Measurements from ENCODE around the gene DLG5.

DLG5 gene

DNA sequence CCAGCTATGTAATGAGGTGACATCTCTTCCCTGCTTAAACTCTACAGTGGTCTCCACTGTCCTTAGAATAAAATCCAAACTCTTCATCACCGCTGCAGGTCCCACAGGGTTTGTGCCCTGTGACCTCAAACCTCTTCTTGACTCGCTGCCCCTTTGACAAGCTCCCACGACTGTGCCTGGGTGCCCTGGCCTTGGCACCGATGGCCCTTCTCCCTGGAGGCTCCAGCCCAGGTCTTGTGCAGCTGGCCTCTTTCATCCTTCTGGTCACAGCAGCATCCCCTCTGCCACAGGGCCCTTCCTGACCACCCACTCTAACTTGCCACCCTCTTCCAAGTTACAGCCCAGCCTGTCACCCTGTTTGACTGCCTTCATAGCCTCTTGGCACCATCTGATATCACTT is 108.2 kb downstream of the DLG5 start:
- no peak for DNase-seq (ENCODE audit: low spot score)

DNA sequence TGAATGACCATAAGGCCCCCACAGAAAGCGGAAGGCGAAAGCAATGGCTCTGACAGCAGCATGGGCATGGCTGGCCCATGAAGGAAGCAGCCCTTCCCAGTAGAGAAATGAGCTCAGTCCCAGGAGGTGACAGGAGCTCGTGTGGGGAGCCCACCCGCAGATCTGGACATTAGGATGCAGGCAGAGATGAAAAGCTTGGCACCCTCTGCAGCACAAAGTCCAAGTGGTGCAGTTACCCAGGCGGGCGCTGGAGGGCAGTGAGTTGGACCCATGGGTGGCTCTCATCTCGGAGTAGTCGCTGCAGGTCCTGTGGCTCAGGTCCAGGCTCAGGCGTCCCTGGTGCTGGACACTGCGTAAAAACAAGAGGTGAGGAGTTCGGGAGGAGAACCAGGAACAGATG is 109.0 kb downstream of the DLG5 start:
- DNase-seq (ENCODE audit: low spot score): no peak

DNA sequence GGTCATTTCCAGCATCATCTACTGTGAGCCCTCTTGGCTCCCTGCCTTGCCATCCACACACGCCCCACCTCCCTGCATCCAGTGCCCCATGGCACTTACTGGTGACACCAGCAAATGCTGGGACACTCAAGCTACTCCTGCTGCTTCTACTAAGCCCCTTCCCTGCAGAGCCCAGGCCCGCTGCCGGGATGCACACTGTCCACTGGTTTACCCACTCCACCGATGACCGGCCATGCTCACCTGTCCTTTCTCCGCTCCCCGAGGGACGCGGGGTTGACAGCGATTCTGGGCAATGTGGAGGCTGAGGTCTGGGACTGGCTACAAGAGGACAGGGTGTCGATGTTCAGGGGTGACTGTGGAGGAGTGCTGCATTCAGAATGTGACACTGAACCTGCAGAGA is 110.2 kb downstream of the DLG5 start:
- DNase-seq (ENCODE audit: low spot score): no peak

DNA sequence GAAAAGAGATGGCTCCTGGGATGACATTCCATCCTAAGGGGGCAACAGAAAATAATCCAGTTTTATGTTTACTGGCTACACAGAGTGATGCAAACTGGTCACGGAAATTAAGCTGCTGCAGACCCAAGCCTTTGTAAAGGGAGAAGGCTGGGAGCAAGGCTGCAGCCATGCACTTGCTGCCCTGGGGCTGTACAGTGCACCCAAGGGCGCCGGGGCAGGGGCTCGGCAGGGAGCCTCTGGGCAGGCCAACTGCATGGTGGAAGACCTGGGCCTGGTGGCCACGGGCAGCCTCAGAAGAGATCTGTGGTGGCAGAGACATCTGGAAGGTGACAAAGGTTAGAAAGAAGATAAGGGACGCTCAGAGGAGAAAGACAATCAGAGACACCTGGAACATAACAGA is 113.8 kb downstream of the DLG5 start:
- DNase-seq (ENCODE audit: low spot score): no peak

DNA sequence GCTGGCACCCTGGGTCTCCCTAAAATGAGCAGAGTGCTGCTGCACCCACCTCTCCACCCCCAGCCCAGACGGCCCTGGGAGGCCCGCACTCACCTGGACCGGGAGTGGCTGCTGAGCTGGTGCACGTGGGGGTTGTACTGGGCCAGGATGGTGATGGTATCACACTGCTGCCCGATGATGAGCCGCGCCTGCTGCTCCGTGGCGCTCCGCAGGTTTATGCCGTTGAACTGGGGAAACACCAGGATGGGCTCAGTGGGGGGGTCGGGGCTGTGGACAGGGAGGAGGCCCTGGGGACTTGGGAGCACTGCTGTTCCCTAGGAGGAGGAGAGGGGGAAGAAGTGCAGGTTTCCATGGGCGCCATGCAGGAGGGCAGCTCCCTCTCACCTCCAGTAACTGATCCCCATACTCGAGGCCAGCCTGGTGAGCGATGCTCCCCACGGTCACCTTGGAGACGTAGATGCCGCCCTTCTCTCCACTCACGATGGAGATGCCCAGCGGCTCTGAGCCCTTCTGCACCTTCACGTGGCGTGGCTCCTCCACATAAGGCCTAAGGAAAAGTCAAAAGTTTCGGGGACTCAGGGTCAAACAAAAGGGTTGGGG is 114.6 kb downstream of the DLG5 start:
- no peak for DNase-seq (ENCODE audit: low spot score)

DNA sequence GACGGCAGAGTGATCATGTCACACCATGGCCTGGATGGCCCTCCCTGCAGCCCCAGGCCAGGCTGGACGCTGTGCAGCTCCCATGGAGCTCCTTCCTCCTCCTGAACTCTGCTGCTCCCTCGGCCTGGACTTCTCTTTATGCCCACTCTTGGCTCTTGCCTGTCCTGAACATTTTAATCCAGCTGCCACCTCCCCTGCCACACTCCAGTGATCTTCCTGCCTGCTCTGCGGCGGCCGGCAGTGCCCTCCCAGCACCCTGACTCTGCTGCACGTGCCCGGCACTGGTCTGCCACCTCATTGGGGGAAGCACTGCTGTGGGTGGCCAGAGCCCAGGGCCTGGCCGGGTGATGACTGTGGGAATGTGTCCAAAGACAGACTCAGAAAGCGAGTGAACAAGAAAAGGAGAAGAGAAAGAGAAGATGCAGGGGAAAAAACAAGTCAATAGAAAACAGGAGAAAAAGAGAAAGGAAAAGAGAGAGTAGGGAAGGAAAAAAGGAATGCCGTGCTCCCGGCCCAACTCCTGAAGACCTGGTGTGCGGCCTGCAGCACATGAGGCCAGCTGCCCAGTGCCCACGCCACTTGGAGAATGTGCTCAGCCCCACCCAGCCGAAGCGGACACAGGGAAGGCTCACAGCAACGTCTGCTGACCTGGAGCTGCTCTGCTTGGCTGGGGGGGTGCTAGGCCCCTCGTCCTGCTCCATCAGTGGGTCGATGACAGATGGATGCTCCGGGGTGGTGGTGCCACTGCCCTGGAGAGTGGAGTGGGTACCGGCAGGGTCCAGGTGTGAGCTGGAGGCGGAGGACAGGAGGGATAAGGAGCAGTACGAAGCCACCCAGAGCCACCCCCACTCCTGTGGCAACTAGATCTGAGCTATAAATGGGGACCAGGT is 115.9 kb downstream of the DLG5 start:
- no peak for DNase-seq (ENCODE audit: low spot score)

DNA sequence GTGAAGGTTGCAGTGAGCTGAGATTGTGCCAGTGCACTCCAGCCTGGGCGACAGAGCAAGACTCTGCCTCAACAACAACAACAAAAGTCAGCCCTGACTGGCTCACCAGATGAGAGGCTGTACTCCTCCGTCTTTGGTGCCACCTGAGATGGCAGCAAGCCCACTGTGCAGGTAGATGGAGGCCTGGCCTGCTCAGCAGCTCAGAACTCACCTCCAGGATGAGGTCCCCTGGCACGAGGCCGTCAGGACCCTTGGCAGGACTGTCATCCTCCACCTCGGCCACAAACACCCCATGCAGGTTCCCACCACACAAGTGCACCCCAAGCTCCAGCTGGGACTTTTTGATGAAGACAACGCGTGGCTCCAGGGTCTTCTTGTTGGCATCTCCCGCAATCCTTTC is 117.2 kb downstream of the DLG5 start:
- DNase-seq (ENCODE audit: low spot score): no peak

DNA sequence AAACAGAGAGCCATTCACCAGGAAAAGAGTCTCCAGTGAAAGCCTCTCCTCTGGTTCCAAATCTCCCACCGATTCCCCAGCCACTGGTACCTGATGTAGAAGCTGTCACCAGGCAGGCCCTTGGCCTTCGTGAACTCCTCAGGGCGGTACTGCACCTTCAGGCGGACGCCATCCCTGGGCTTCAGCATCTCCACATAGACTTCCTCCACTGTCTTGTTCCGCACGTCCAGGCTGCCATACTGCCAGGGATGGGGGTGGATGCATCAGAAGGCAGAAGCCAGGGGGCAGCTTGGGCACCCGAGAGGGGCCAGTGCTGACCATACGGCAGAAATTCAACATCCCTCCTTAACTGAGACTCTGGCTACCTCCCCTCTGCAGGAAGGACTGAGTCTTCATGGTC is 118.8 kb downstream of the DLG5 start:
- DNase-seq (ENCODE audit: low spot score): no peak

DNA sequence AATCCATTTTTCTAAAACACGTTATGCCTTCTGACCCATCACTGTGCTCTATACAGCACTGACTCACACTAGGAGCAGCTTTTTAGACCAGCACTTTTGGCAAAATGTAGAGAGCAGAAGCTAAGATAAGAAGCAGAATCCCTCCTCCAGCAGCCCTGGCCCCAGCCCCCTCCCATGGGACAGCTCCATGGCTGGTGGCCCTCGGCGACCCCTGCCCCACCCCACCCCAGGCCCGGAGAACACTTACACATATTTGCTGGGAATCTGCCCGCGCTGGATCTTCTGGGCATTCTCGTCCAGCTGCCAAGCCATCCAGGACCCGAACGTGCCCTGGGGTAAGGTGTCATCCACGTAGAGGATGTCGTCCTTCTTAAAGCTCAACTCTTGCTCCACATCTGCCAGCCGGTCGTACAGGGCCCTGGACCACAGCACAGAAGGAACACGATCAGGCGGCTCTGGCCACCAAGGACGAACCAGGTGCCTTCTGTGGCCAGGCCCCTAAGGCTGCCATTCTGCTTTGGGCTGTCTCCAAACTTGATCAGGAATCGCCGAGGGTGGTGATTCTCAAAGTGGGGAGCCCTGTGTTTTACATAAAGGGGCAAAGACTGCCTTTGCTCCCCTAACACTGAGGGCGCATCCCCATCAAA is 119.9 kb downstream of the DLG5 start:
- no peak for DNase-seq (ENCODE audit: low spot score)

DNA sequence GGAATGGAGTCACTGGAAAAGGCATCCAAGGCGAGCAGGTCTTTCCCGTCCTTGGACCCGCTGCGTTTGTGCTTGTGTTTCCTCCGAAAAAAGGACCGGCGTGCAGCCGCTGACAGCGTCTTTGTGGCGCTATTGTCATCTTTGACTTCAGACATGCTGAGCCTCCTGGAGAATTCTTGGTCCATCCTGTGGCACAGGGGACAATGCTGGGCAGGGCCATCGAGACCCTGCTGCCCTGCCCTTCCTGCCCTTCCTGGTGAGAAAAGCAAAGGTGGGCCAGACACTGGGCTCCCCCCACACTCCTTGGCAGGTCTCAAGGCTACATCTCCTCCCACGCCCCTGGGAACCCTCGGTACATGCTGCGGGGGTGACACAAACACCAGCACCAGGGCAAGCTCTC is 120.9 kb downstream of the DLG5 start:
- no peak for DNase-seq (ENCODE audit: low spot score)

DNA sequence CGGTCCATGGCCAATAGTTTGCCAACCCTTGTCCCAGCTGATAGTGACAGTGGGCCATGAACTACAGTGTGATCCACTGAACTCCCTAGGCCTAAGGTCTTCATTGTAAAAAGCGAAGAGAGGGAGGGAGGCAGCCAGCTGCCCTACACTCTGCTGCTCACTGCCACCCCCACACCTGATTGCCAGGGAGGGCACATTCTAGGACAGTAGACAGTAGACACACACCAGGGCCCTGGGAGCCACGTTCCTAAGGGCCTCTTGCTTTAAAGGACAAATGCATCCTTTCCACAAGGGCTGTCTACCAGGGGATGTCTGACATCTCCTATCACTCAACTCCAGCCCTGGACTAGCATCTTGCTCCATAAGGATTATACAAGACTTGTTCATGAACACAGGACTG is 122.2 kb downstream of the DLG5 start:
- DNase-seq (ENCODE audit: low spot score): no peak

DNA sequence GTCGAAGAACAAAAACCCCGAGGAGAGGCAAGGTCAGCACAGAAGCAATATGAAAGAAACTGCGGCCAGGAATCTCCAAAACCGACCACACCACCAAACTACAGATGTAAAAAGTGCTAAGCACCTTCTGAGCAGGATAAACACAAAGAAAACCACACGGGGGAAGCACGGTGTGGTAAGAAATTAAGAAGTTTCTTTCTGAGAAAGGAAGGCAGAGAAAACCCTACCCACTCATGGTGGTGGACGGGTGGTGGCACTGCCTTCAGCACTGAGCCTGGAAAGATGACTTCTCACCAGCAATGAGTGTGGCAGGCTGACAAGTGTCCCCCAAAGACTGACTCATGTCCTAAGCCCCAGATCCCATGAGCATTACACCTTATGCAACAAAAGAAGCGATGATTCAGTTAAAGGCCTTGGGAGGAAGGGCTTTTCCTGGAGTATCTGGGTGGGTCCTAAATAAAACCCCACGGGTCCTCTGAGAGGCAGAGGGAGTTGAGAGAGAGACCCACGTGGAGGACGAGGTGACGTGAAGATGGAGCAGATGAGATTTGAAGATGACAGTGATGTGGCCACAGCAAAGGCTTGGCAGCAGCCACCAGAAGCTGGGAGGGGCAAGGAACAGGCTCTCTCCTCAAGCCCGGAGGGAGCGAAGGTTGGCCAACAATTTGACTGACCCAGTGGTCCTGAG is 124.9 kb downstream of the DLG5 start:
- DNase-seq (ENCODE audit: low spot score): no peak

DNA sequence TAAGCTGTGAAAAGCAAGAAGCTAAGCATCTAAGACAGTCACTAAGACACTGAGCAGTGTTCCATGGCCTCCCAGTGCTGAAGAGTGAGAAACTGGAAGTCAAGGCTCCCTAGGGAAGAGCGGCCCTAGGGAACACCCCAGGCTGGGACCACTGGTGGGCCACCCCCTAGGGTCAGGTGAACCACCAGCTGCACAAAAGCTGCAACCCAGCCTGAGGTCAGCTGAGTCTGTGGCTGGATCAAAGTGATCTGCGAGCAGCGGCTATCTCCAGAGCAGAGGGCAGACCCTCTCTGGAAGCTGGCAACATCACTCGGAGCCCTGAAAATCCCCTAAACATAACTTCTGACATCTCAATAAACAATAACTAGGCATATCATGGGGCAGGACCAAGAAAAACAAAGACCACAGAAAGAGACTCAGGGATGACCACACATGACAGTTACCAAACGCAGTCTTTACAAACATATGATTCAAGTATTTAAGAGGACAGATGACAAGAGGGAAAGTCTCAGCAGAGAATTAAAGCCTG is 125.8 kb downstream of the DLG5 start:
- DNase-seq (ENCODE audit: low spot score): no peak

DNA sequence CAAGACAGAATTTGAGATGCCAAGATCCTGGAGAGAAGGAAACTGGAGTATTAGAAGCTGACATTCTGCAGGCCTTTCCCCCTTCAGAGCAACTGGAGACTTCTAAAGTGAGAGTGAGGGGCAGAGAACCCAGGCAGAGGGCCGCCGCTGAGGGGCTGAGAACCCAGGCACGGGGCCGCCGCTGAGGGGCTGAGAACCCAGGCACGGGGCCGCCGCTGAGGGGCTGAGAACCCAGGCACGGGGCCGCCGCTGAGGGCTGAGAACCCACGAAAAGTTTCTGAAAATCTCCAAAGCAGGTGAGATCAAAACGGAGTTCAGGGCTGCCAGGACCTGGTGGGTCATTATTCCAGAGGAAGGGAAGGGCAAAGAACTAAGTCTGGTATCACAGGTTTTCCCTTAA is 126.2 kb downstream of the DLG5 start:
- no peak for DNase-seq (ENCODE audit: low spot score)

DNA sequence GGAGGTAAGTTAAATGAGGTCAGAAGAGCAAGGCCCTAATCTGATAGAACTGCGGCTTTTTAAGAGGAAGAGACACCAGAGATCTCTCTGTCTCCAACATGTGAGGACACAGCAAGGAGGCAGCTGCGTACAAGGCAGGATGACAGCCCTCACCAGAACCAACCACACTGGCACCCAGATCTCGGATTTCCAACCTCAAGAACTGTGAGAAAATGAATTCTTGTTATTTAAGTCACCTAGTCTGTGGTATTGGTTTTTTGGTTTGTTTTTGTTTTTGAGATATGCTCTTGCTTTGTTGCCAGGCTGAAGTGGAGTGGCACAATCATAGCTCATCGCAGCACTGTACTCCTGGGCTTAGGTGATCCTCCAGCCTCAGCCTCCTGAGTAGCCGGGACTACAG is 127.2 kb downstream of the DLG5 start:
- no peak for DNase-seq (ENCODE audit: low spot score)

DNA sequence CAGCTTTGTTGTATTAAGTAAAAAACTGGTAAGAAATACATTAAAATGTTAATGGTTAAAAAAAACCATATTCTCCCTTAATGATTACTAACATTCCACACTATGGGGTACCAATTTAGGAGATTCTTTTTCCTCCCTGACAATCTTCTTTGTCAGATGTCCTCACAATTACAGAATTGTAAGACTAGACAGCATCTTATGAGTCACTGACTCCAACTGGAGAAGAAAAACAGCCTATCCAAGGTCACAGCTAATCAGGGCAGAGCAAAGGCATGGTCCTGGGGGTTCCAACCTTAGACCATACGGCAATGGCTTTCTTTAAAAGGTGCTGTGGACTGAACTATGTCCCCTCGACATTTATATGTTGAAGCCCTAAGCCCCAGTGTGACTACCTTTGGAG is 127.6 kb downstream of the DLG5 start:
- no peak for DNase-seq (ENCODE audit: low spot score)

DNA sequence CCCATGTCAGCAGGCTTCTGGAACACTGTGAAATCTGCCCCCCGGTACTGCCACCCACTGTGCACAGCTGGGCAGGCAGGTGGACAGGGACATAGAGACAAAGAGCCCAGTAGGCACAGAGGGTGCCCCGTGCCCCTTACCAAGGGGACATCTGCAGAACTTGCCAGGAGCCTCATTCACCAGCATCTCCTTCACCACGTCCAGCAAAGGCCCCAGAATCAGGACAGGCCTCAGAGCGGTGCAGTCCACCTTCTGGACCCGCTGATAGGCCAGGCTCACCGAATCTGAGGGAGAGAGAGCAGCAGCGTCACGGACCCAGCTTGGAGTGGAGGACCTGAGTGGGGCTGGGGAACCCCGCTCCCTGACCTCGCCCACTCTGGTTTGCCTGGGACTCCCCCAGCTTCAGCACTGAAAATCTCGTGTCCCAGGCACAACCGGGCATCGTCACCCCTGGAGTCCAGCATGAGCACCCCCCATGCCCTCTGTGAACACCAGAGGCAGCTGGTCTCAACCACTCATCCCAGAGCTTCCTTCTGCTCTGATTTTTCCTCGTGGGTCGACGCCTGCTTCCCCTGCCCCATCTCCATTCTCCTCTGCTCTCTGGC is 130.1 kb downstream of the DLG5 start:
- DNase-seq (ENCODE audit: low spot score): no peak

DNA sequence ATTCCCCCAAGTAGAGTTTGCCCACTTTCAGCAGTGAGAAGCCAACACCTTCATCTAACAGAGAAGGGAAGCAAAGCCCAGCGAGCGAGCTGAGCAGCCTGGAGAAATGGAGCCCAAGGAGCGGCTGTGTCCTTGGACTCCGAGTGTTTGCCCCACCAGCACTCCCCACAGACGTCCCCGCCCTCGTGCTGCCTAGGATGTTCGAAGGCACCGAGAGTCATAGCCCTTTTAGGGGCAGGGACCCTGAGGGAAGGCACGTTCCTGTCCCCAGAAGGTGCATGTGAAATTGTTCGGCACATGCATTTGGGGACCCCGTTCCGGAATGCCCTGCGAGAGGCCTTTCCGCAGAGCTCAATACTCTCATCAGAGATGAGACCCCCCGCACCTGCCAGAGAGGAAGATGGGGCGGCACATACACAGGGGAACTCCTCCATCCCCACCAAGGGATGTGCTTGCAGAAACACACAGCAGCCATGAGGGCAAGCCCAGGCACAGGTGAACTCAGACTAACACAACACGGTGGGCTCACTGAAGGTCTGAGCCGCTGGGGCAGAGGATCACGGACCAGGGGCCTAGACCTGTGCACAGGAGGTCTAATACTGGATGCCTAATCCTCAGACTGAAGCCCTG is 131.0 kb downstream of the DLG5 start:
- DNase-seq (ENCODE audit: low spot score): no peak

DNA sequence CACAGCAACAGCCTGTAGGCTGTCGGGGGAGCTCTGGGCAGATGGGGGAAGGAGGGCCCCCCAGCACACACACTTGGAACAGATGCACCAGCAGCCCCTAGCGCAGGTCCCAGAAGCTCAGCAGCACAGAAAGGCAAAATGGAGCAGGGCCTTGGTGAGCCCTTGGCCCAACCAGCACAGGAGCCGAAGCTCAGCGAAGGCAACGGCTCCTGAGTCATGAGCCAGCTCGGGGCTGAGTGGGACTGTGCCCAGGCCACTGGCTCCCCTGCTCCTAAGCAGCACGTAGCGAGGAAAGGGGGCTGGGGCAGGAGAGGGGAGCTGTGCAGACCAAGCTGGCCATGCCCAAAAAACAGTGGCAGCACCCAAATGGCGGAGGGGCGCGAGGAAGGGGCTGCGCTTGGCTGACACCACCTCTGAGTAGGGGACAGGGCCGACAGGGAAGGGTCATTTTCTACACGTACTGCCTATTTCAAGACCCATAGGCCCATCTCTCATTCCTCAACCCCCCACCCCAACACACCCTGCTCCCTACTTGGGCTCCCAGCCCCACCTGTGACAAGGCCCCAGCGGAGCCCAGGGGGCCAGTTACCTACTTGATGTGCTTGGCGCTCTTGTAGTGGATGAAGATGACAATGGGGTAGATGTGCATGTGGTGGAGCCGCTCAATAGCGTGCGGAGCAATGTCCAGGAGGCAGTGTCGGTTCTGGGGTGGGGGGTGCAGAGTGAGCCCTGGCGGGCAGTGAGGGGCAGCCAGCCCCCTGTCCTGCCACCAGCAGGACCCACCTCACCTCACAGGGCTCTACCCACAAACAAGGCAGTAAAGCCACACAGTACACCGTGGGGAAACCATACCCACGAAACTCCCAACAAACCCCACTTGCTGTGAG is 132.1 kb downstream of the DLG5 start:
- no peak for DNase-seq (ENCODE audit: low spot score)

DNA sequence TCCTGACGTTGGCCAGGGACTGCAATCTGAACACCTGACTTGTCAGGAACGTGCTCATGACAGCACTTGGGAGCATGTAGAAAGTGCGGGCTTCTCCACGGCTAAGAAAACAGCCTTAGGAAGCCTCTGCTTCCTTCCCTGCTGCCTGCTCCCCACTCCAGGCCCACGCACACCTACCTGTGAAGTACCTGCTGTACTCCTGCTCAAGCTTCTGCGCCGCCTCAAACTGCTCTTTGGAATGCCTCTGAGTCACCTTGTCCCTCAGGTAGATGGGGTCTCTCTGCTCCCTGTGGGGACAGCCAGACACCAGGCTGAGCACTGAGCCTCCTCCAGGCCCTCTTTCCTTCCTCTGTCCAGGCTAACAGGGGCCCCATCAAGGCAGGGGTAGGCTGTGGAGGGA is 132.7 kb downstream of the DLG5 start:
- no peak for DNase-seq (ENCODE audit: low spot score)

DNA sequence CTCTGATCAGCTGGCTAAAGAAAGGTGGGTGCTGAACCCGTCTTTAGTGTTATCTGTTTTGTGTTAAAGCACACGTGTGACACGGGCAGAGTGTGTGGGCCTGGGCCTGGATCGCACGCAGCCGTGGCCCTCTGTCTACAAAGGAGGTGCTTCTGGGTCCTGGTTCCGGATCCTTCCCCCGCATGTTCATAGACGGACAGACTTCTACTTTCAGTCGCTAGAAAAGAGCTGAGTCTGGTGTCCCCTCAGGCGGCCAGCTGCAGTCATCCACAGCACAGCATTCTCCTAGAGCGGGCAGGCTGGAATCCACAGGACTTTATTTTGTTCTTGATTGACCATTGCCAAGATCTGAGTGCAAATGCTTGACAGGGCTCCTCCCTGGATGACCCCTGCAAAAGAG is 134.4 kb downstream of the DLG5 start:
- DNase-seq (ENCODE audit: low spot score): no peak
